SK-N-SH (cell line): ENCODE data around the gene CCDC171. TPM values are rescaled to one million over a fixed set of nuclear protein-coding genes. Genes with fewer than 3 reads are reported as not detected.

ENCODE experiments used
- CTCF ChIA-PET: fragments of 300-600, 350-600 bp; formaldehyde crosslinking; extraction: SDS; loops from one replicate; lab custom pipeline; 2021; lab: Yijun Ruan, JAX
- POLR2A ChIA-PET: fragments of 350-600 bp; sonication (Branson Sonifier 250); formaldehyde crosslinking; extraction: SDS; loops from one replicate; lab custom pipeline; 2020; ENCODE audit warnings: antibody characterized with exemption, inconsistent platforms; lab: Yijun Ruan, JAX
- DNase-seq: peaks from one replicate; pipeline ENCODE4 v3.0.0; 2012
- H2AFZ ChIP-seq: fragments of 200-600 bp; sonication (generic); 2 replicates; pipeline ENCODE4 v1.8.1; 2016; ENCODE audit warnings: antibody characterized with exemption, mild to moderate bottlenecking, low read depth
- H3F3A ChIP-seq: fragments of 200-600 bp; sonication (generic); replicated peaks from 2 replicates; pipeline ENCODE3; 2016; ENCODE audit warnings: antibody characterized with exemption, mild to moderate bottlenecking; ENCODE audit not compliant: insufficient read depth
- H3K27ac ChIP-seq, 2 experiments: fragments of 200-500 bp in 1 of 2; fragments of 200-600 bp in 1 of 2; sonication (Bioruptor generic) in 1 of 2; sonication (generic), shearing (Covaris generic) in 1 of 2; 2 replicates each; pipeline versions ENCODE4 v1.5.1 to v1.6.1; 2014 to 2016; ENCODE audit warnings: low read depth in 2 of 2, inconsistent platforms in 1 of 2, low read length in 1 of 2, mild to moderate bottlenecking in 1 of 2, mixed read lengths in 1 of 2
- H3K27me3 ChIP-seq: fragments of 200-600 bp; sonication (generic), shearing (Covaris generic); 2 replicates; pipeline ENCODE4 v1.6.1; 2016; ENCODE audit warnings: mixed run types; ENCODE audit not compliant: insufficient read depth
- H3K36me3 ChIP-seq, 2 experiments: fragments of 200-500 bp in 1 of 2; fragments of 200-600 bp in 1 of 2; sonication (Bioruptor generic) in 1 of 2; sonication (generic) in 1 of 2; replicated peaks in 1 of 2; 2 replicates each; pipeline versions ENCODE3 to v1.5.1; 2014 to 2016; ENCODE audit warnings: low read length in 1 of 2, mild to moderate bottlenecking in 1 of 2; ENCODE audit not compliant: insufficient read depth in 2 of 2, control insufficient read depth in 1 of 2
- H3K4me1 ChIP-seq, 2 experiments: fragments of 200-500 bp in 1 of 2; fragments of 200-600 bp in 1 of 2; sonication (Bioruptor generic) in 1 of 2; sonication (generic), shearing (Covaris generic) in 1 of 2; 2 replicates each; pipeline versions ENCODE4 v1.5.1 to v1.6.1; 2014 to 2016; ENCODE audit warnings: low read depth in 1 of 2, low read length in 1 of 2, mixed run types in 1 of 2; ENCODE audit not compliant: insufficient read depth in 2 of 2, control insufficient read depth in 1 of 2
- H3K4me2 ChIP-seq: fragments of 200-600 bp; sonication (generic), shearing (Covaris generic); 2 replicates; pipeline ENCODE4 v1.6.1; 2017; ENCODE audit warnings: mixed run types
- H3K4me3 ChIP-seq, 2 experiments: fragments of 200-500 bp in 1 of 2; fragments of 200-600 bp in 1 of 2; sonication (Bioruptor generic) in 1 of 2; sonication (generic), shearing (Covaris generic) in 1 of 2; 2 replicates each; pipeline versions ENCODE4 v1.5.1 to v1.8.1; 2014 to 2016; ENCODE audit warnings: low read depth in 2 of 2, inconsistent platforms in 1 of 2, low read length in 1 of 2, mild to moderate bottlenecking in 1 of 2, mixed read lengths in 1 of 2, moderate library complexity in 1 of 2
- H3K79me2 ChIP-seq: fragments of 200-600 bp; sonication (generic); 2 replicates; pipeline ENCODE4 v1.8.1; 2017; ENCODE audit warnings: mild to moderate bottlenecking; ENCODE audit not compliant: insufficient read depth
- H3K9ac ChIP-seq: fragments of 200-600 bp; sonication (generic); 2 replicates; pipeline ENCODE4 v1.6.1; 2017; ENCODE audit warnings: mixed run types
- H3K9me2 ChIP-seq: fragments of 200-600 bp; sonication (generic); 2 replicates; pipeline ENCODE4 v1.6.1; 2017; ENCODE audit warnings: mixed run types
- H3K9me3 ChIP-seq: fragments of 200-600 bp; sonication (generic); 2 replicates; pipeline ENCODE4 v1.6.1; 2017; ENCODE audit warnings: mixed run types, mild to moderate bottlenecking, moderate library complexity
- H4K20me1 ChIP-seq: fragments of 200-600 bp; sonication (generic); 2 replicates; pipeline ENCODE4 v1.6.1; 2017; ENCODE audit warnings: mild to moderate bottlenecking, mixed run types; ENCODE audit not compliant: insufficient read depth
- CTCF ChIP-seq: fragments of 200-600 bp; sonication (generic); IDR thresholded peaks from 2 replicates; pipeline ENCODE4 v1.6.1; 2017; ENCODE audit warnings: antibody characterized with exemption, mild to moderate bottlenecking, moderate library complexity
- EZH2phosphoT487 ChIP-seq: fragments of 200-600 bp; sonication (generic); IDR thresholded peaks from 2 replicates; pipeline ENCODE4 v1.6.1; 2017; ENCODE audit warnings: low read depth, mixed run types, mild to moderate bottlenecking, antibody characterized with exemption, moderate library complexity, borderline replicate concordance
- FOSL2 ChIP-seq: IDR thresholded peaks from 2 replicates; pipeline ENCODE4 v1.4.0; 2012; ENCODE audit warnings: low read depth, mild to moderate bottlenecking, moderate library complexity, borderline replicate concordance
- FOXM1 ChIP-seq: IDR thresholded peaks from 2 replicates; pipeline ENCODE4 v1.4.0; 2012; ENCODE audit warnings: low read depth, mild to moderate bottlenecking
- GATA2 ChIP-seq: sonication (generic); formaldehyde crosslinking; IDR thresholded peaks from 2 replicates; pipeline ENCODE4 v1.5.0; 2020; ENCODE audit warnings: mild to moderate bottlenecking, missing genetic modification reagents
- MAX ChIP-seq: IDR thresholded peaks from 2 replicates; pipeline ENCODE4 v1.4.0; 2012; ENCODE audit warnings: low read depth
- MEF2A ChIP-seq: IDR thresholded peaks from 2 replicates; pipeline ENCODE4 v1.4.0; 2012; ENCODE audit warnings: low read depth, borderline replicate concordance
- NFIC ChIP-seq: IDR thresholded peaks from 2 replicates; pipeline ENCODE4 v1.4.0; 2012; ENCODE audit warnings: borderline replicate concordance
- NRF1 ChIP-seq: IDR thresholded peaks from 2 replicates; pipeline ENCODE4 v1.6.1; 2012; ENCODE audit warnings: low read depth, mild to moderate bottlenecking, low read length
- POLR2AphosphoS5 ChIP-seq: IDR thresholded peaks from 2 replicates; pipeline ENCODE4 v1.6.1; 2012; ENCODE audit warnings: low read depth, low read length
- RAD21 ChIP-seq: IDR thresholded peaks from 2 replicates; pipeline ENCODE4 v1.6.1; 2012; ENCODE audit warnings: mild to moderate bottlenecking, low read length
- REST ChIP-seq: IDR thresholded peaks from 2 replicates; pipeline ENCODE4 v1.6.1; 2012; ENCODE audit warnings: mild to moderate bottlenecking, low read depth, low read length, moderate library complexity
- SMC3 ChIP-seq: IDR thresholded peaks from 2 replicates; pipeline ENCODE4 v1.6.1; 2012; ENCODE audit warnings: low read depth, low read length, improper control_type of control experiment
- TCF12 ChIP-seq: IDR thresholded peaks from 2 replicates; pipeline ENCODE4 v1.4.0; 2012
- TEAD4 ChIP-seq: IDR thresholded peaks from 2 replicates; pipeline ENCODE4 v1.4.0; 2012; ENCODE audit warnings: mild to moderate bottlenecking, borderline replicate concordance; ENCODE audit not compliant: insufficient read depth
- WGBS: methylation state at CpG from one replicate; pipeline ENCODE4 v1.1.6; 2017; ENCODE audit warnings: low lambda C conversion rate; 5-methylcytosine and 5-hydroxymethylcytosine counted together
- polyA plus RNA-seq, 3 experiments: library from polyadenylated mRNA; depleted of rRNA; stranded (reverse); fragments of >200 nt; gene quantifications; 2 replicates each; pipeline ENCODE4 v1.2.3, GENCODE V29; 2012

Gene CCDC171
- polyA plus RNA-seq, 1 of the 3 experiments (the other 2 are of a cell fraction): 0.54 TPM

GRCh38 chr9:16012621-16013020 is 459.8 kb downstream of the CCDC171 start:
- Histone ChIP-seq H3K4me3 (no peak overlapping the region), H3F3A (peaks cover 8% of the 10 kb centered on the region), H3K27me3 (no peaks in the 10 kb centered on the region), H3K36me3 (no peaks in the 10 kb centered on the region), H3K4me1 (peaks cover 0 to 22% of the 10 kb centered on the region in 2 experiments; a peak in 1 of 4 replicates), H3K4me2 (peak overlapping the region; percentile 4; the same call in 1 of the 2 replicates), H3K27ac (peak overlapping the region in 1 of 2 experiments; percentile 67; a peak in 2 of 4 replicates), H3K9ac (no peak overlapping the region), H3K79me2 (no peaks in the 10 kb centered on the region), H3K9me2 (no peaks in the 10 kb centered on the region), H3K9me3 (peaks cover 3% of the 10 kb centered on the region), H2AFZ (0 out of 2 replicates have a peak overlapping the region, but pooled peaks have one; percentile 16), H4K20me1 (no peaks in the 10 kb centered on the region)
- CTCF ChIA-PET: interaction anchor here (0.9 kb wide), 1 partner anchor 139 kb away, joined by 3 read pairs; no protein-coding TSS in a partner anchor
- no peak for DNase-seq
- WGBS: 61% methylated on average over 2 of the region's 2 CpGs
- TF ChIP-seq POLR2AphosphoS5 (no peak), TEAD4 (no peak), REST (no peak), FOSL2 (peak; percentile 6; the same call in 1 of the 2 replicates), FOXM1 (no peak)
- POLR2A ChIA-PET: no interaction called here

- Histone ChIP-seq H3F3A (peaks cover 8% of the 10 kb centered on the region), H3K4me1 (peaks cover 0 to 22% of the 10 kb centered on the region in 2 experiments; a peak in 1 of 4 replicates), H3K9me3 (peaks cover 11% of the 10 kb centered on the region)
- no peak for DNase-seq
- 76% methylated on average over 5 of the region's 5 CpGs for WGBS
- TF ChIP-seq NFIC: no peak
- TF ChIP-seq, all 33 proteins: peak for 0
- Histone ChIP-seq H3K27me3 (no peaks in the 10 kb centered on the region), H3K4me2 (no peak overlapping the region), H3K4me3 (no peak overlapping the region), H4K20me1 (no peaks in the 10 kb centered on the region), H3K79me2 (no peaks in the 10 kb centered on the region), H3K9ac (no peak overlapping the region), H3K9me2 (no peaks in the 10 kb centered on the region), H3K36me3 (no peaks in the 10 kb centered on the region), H3K27ac (peak overlapping the region in 1 of 2 experiments; percentile 67; a peak in 2 of 4 replicates), H2AFZ (no peak overlapping the region)
- POLR2A ChIA-PET: no interaction called here
- CTCF ChIA-PET: interaction anchor here (0.6 kb wide), 1 partner anchor 18 kb away, joined by 3 read pairs; no protein-coding TSS in a partner anchor
Measured at GRCh38 chr9:16013366-16013765, 460.5 kb downstream of the CCDC171 start.

- Histone ChIP-seq H3K9ac (no peak overlapping the region), H2AFZ (no peak overlapping the region), H3K27me3 (no peaks in the 10 kb centered on the region), H3K4me2 (no peak overlapping the region), H3K9me3 (peaks cover 12% of the 10 kb centered on the region), H3K4me3 (no peak overlapping the region), H3F3A (peaks cover 8% of the 10 kb centered on the region), H3K9me2 (no peaks in the 10 kb centered on the region), H3K79me2 (no peaks in the 10 kb centered on the region), H3K36me3 (no peaks in the 10 kb centered on the region), H3K27ac (no peak overlapping the region), H4K20me1 (no peaks in the 10 kb centered on the region), H3K4me1 (peaks cover 0 to 22% of the 10 kb centered on the region in 2 experiments; a peak in 1 of 4 replicates)
- 29% methylated on average over 1 of the region's 1 CpG for WGBS
- ChIA-PET POLR2A (no interaction called here), CTCF (no interaction called here)
- no peak for DNase-seq
- TF ChIP-seq SMC3 (no peak), FOSL2 (no peak), GATA2 (CRISPR knock-in tag) (no peak), RAD21 (no peak), NRF1 (no peak), TCF12 (no peak), EZH2phosphoT487 (no peak), FOXM1 (no peak), TEAD4 (no peak), MAX (no peak), CTCF (no peak), MEF2A (no peak)
Measured at GRCh38 chr9:16013826-16014225, 461.0 kb downstream of the CCDC171 start.
